Mesenchymal stem cell (in vitro differentiated cells and primary cell): ENCODE data around the gene CSTB.

Experiments
- DNase-seq: peaks from one replicate; pipeline ENCODE4 v3.0.0-alpha.2; 2013
- H2AFZ ChIP-seq: one replicate; pipeline ENCODE4 v1.6.1; 2013; ENCODE audit warnings: low read depth, mild to moderate bottlenecking, control low read depth, inconsistent platforms, low read length, moderate library complexity
- H2AK5ac ChIP-seq: 2 replicates; pipeline ENCODE4 v1.6.1; 2013; ENCODE audit warnings: low read length, moderate library complexity, mild to moderate bottlenecking, inconsistent platforms; ENCODE audit not compliant: severe bottlenecking
- H2BK120ac ChIP-seq: one replicate; pipeline ENCODE4 v1.6.1; 2013; ENCODE audit warnings: low read depth, mild to moderate bottlenecking, inconsistent platforms, low read length, moderate library complexity
- H2BK12ac ChIP-seq, 2 experiments: one replicate each; pipeline ENCODE4 v1.6.1; 2013; ENCODE audit warnings: inconsistent platforms in 2 of 2, low read length in 2 of 2, mild to moderate bottlenecking in 2 of 2, moderate library complexity in 2 of 2, control low read depth in 1 of 2
- H2BK15ac ChIP-seq: one replicate; pipeline ENCODE4 v1.6.1; 2013; ENCODE audit warnings: mild to moderate bottlenecking, low read depth, inconsistent platforms; ENCODE audit not compliant: poor library complexity, severe bottlenecking
- H2BK5ac ChIP-seq: 2 replicates; pipeline ENCODE4 v1.6.1; 2013; ENCODE audit warnings: low read depth, mild to moderate bottlenecking, low read length, control low read depth, inconsistent platforms; ENCODE audit not compliant: poor library complexity, severe bottlenecking
- H3K14ac ChIP-seq, 2 experiments: one replicate each; pipeline ENCODE4 v1.6.1; 2013; ENCODE audit warnings: inconsistent platforms in 2 of 2, low read length in 2 of 2, control low read depth in 1 of 2, mild to moderate bottlenecking in 1 of 2, moderate library complexity in 1 of 2
- H3K18ac ChIP-seq, 2 experiments: one replicate each; pipeline ENCODE4 v1.6.1; 2013; ENCODE audit warnings: inconsistent platforms in 2 of 2, low read length in 2 of 2, control low read depth in 1 of 2, low read depth in 1 of 2, mild to moderate bottlenecking in 1 of 2
- H3K23ac ChIP-seq, 2 experiments: one replicate each; pipeline ENCODE4 v1.6.1; 2013; ENCODE audit warnings: inconsistent platforms in 2 of 2, low read length in 2 of 2, mild to moderate bottlenecking in 2 of 2, moderate library complexity in 2 of 2, control low read depth in 1 of 2
- H3K27ac ChIP-seq: 2 replicates; pipeline ENCODE4 v1.5.1; 2013; ENCODE audit warnings: mild to moderate bottlenecking, moderate library complexity, low read length, control low read depth, inconsistent platforms; ENCODE audit not compliant: poor library complexity, severe bottlenecking
- H3K27me3 ChIP-seq, 2 experiments: 2 replicates each; pipeline versions ENCODE4 v1.6.1 to v1.7.0; 2013; ENCODE audit warnings: low read length in 2 of 2, mild to moderate bottlenecking in 2 of 2, moderate library complexity in 2 of 2, control low read depth in 1 of 2, inconsistent platforms in 1 of 2; ENCODE audit not compliant: control insufficient read depth in 1 of 2, insufficient read depth in 1 of 2
- H3K36me3 ChIP-seq, 2 experiments: 2 replicates each; pipeline versions ENCODE4 v1.6.1 to v1.7.0; 2013; ENCODE audit warnings: low read length in 2 of 2, control low read depth in 1 of 2, inconsistent platforms in 1 of 2, low read depth in 1 of 2, mild to moderate bottlenecking in 1 of 2; ENCODE audit not compliant: insufficient read depth in 2 of 2, control insufficient read depth in 1 of 2
- H3K4ac ChIP-seq, 2 experiments: one replicate each; pipeline ENCODE4 v1.6.1; 2013; ENCODE audit warnings: inconsistent platforms in 2 of 2, low read length in 2 of 2, mild to moderate bottlenecking in 2 of 2, moderate library complexity in 2 of 2, control low read depth in 1 of 2, low read depth in 1 of 2
- H3K4me1 ChIP-seq: 2 replicates; pipeline ENCODE4 v1.6.1; 2013; ENCODE audit warnings: low read depth, low read length, control low read depth; ENCODE audit not compliant: control insufficient read depth, insufficient read depth
- H3K4me2 ChIP-seq: 2 replicates; pipeline ENCODE4 v1.6.1; 2013; ENCODE audit warnings: low read length, mild to moderate bottlenecking, inconsistent platforms; ENCODE audit not compliant: poor library complexity, severe bottlenecking
- H3K4me3 ChIP-seq, 2 experiments: 2 replicates each; pipeline versions ENCODE4 v1.5.1 to v1.7.0; 2013; ENCODE audit warnings: low read length in 2 of 2, mild to moderate bottlenecking in 2 of 2, control low read depth in 1 of 2, low read depth in 1 of 2; ENCODE audit not compliant: insufficient read depth in 1 of 2
- H3K79me1 ChIP-seq: replicated peaks from 2 replicates; pipeline ENCODE4 v1.6.1; 2013; ENCODE audit warnings: mild to moderate bottlenecking, control low read depth, low read length, inconsistent platforms; ENCODE audit not compliant: poor library complexity, severe bottlenecking
- H3K9ac ChIP-seq: 2 replicates; pipeline ENCODE4 v1.7.0; 2013; ENCODE audit warnings: mild to moderate bottlenecking, low read length, moderate library complexity
- H3K9me3 ChIP-seq: 2 replicates; pipeline ENCODE4 v1.7.0; 2013; ENCODE audit warnings: mild to moderate bottlenecking, low read length; ENCODE audit not compliant: control insufficient read depth
- H4K8ac ChIP-seq: one replicate; pipeline ENCODE4 v1.6.1; 2013; ENCODE audit warnings: inconsistent platforms, mild to moderate bottlenecking, low read length, moderate library complexity
- H4K91ac ChIP-seq: one replicate; pipeline ENCODE4 v1.6.1; 2013; ENCODE audit warnings: mild to moderate bottlenecking, low read length, inconsistent platforms
- WGBS: methylation state at CpG from one replicate; pipeline ENCODE4 v1.1.7; 2013; ENCODE audit warnings: mixed read lengths; 5-methylcytosine and 5-hydroxymethylcytosine counted together

Gene CSTB

GRCh38 chr21:43733060-43733459 is 43.0 kb downstream of the CSTB start:
- Histone ChIP-seq H3K79me1 (peaks cover 45% of the 10 kb centered on the region), H3K27ac (no peak overlapping the region), H2BK12ac (no peak overlapping the region), H3K14ac (no peak overlapping the region), H2AK5ac (peak overlapping the region; percentile 72), H3K4me2 (no peak overlapping the region), H3K4me1 (peaks cover 64% of the 10 kb centered on the region), H4K91ac (no peak overlapping the region), H3K23ac (no peak overlapping the region), H3K18ac (no peak overlapping the region), H3K27me3 (no peaks in the 10 kb centered on the region), H3K9me3 (no peaks in the 10 kb centered on the region), H2BK15ac (peak overlapping the region; percentile 26), H4K8ac (no peak overlapping the region), H3K36me3 (peaks cover 4 to 36% of the 10 kb centered on the region in 2 experiments), H3K4me3 (no peak overlapping the region), H3K4ac (no peak overlapping the region), H2BK5ac (no peak overlapping the region), H2AFZ (no peak overlapping the region), H3K9ac (peak overlapping the region; percentile 39), H2BK120ac (no peak overlapping the region)
- 94% methylated on average over 4 of the region's 10 CpGs for WGBS
- DNase-seq, result no peak

- peaks cover 66% of the 10 kb centered on the region for H3K4me1 ChIP-seq
- no peak overlapping the region for H3K18ac ChIP-seq
- no peak for DNase-seq
- no peaks in the 10 kb centered on the region for H3K27me3 ChIP-seq
- H3K4me3 ChIP-seq, result peak overlapping the region in 1 of 2 experiments; percentile 56
- H2BK5ac ChIP-seq, result no peak overlapping the region
- peak overlapping the region; percentile 39 for H3K9ac ChIP-seq
- peak overlapping the region; percentile 24 for H2AK5ac ChIP-seq
- peaks cover 38% of the 10 kb centered on the region for H3K79me1 ChIP-seq
- peak overlapping the region; percentile 8 for H3K27ac ChIP-seq
- H3K4me2 ChIP-seq, result peak overlapping the region; percentile 6
- no peak overlapping the region for H2BK120ac ChIP-seq
- no peak overlapping the region for H2BK12ac ChIP-seq
- no peak overlapping the region for H4K8ac ChIP-seq
- no peak overlapping the region for H2AFZ ChIP-seq
- no peaks in the 10 kb centered on the region for H3K9me3 ChIP-seq
- WGBS, result 94% methylated on average over 23 of the region's 23 CpGs
- H3K4ac ChIP-seq, result no peak overlapping the region
- peaks cover 0 to 32% of the 10 kb centered on the region in 2 experiments for H3K36me3 ChIP-seq
- H3K23ac ChIP-seq, result no peak overlapping the region
- no peak overlapping the region for H3K14ac ChIP-seq
- H2BK15ac ChIP-seq, result no peak overlapping the region
- no peak overlapping the region for H4K91ac ChIP-seq
Observed at GRCh38 chr21:43731891-43732711, 44.0 kb downstream of the CSTB start.

GRCh38 chr21:43731476-43731875 is 44.6 kb downstream of the CSTB start:
- 94% methylated on average over 6 of the region's 6 CpGs for WGBS
- DNase-seq, result no peak

More at GRCh38 chr21:43731476-43731875, 44.6 kb downstream of the CSTB start:
- no peak overlapping the region for H3K4me2 ChIP-seq
- H2BK12ac ChIP-seq, result no peak overlapping the region
- no peak overlapping the region for H3K4ac ChIP-seq
- peak overlapping the region; percentile 83 for H2AK5ac ChIP-seq
- H2BK5ac ChIP-seq, result no peak overlapping the region
- no peak overlapping the region for H4K8ac ChIP-seq
- H3K18ac ChIP-seq, result no peak overlapping the region
- H3K36me3 ChIP-seq, result peaks cover 0 to 30% of the 10 kb centered on the region in 2 experiments
- H3K9me3 ChIP-seq, result no peaks in the 10 kb centered on the region
- H4K91ac ChIP-seq, result no peak overlapping the region
- no peak overlapping the region for H2BK120ac ChIP-seq
- peaks cover 32% of the 10 kb centered on the region for H3K79me1 ChIP-seq
- H3K27me3 ChIP-seq, result no peaks in the 10 kb centered on the region
- H3K23ac ChIP-seq, result no peak overlapping the region
- H2BK15ac ChIP-seq, result no peak overlapping the region
- H2AFZ ChIP-seq, result no peak overlapping the region
- peaks cover 72% of the 10 kb centered on the region for H3K4me1 ChIP-seq
- H3K27ac ChIP-seq, result no peak overlapping the region
- H3K14ac ChIP-seq, result no peak overlapping the region
- no peak overlapping the region for H3K9ac ChIP-seq
- H3K4me3 ChIP-seq, result no peak overlapping the region
